DOHH2 (cell line): ENCODE results near the gene PDE3B.

Experiments
- H3F3A ChIP-seq: fragments of 200-600 bp; sonication (generic), shearing (Covaris generic); 2 replicates; pipeline ENCODE4 v1.6.0; 2016; ENCODE audit warnings: antibody characterized with exemption, mild to moderate bottlenecking; ENCODE audit not compliant: control insufficient read depth, insufficient read depth
- H3K27ac ChIP-seq: fragments of 200-600 bp; sonication (generic); 2 replicates; pipeline ENCODE4 v1.5.1; 2014; ENCODE audit warnings: low read depth, mild to moderate bottlenecking, low read length, moderate library complexity
- H3K27me3 ChIP-seq: fragments of 200-600 bp; sonication (generic); 2 replicates; pipeline ENCODE4 v1.6.1; 2014; ENCODE audit warnings: mild to moderate bottlenecking, low read length, mixed read lengths; ENCODE audit not compliant: control insufficient read depth
- H3K36me3 ChIP-seq: fragments of 200-600 bp; sonication (generic); 2 replicates; pipeline ENCODE4 v1.6.1; 2014; ENCODE audit warnings: mild to moderate bottlenecking, low read length, moderate library complexity, mixed read lengths; ENCODE audit not compliant: control insufficient read depth
- H3K4me1 ChIP-seq: fragments of 200-600 bp; sonication (generic); 2 replicates; pipeline ENCODE4 v1.6.1; 2014; ENCODE audit warnings: mild to moderate bottlenecking, low read length, mixed read lengths; ENCODE audit not compliant: control insufficient read depth
- H3K4me2 ChIP-seq: fragments of 200-600 bp; sonication (generic); 2 replicates; pipeline ENCODE4 v1.6.0; 2014; ENCODE audit warnings: mild to moderate bottlenecking, low read length, moderate library complexity
- H3K4me3 ChIP-seq: fragments of 200-600 bp; sonication (generic); 2 replicates; pipeline ENCODE4 v1.5.1; 2014; ENCODE audit warnings: mild to moderate bottlenecking, low read length, mixed read lengths
- H3K79me2 ChIP-seq: fragments of 200-600 bp; sonication (generic); 2 replicates; pipeline ENCODE4 v1.6.1; 2014; ENCODE audit warnings: mild to moderate bottlenecking, low read length, mixed read lengths; ENCODE audit not compliant: control insufficient read depth
- H3K9me2 ChIP-seq: fragments of 200-600 bp; sonication (generic); replicated peaks from 2 replicates; pipeline ENCODE4 v1.6.1; 2014; ENCODE audit warnings: mild to moderate bottlenecking, low read length, mixed read lengths; ENCODE audit not compliant: control insufficient read depth
- H3K9me3 ChIP-seq: fragments of 200-600 bp; sonication (generic); 2 replicates; pipeline ENCODE4 v1.6.1; 2014; ENCODE audit warnings: antibody characterized with exemption, low read length, mixed read lengths; ENCODE audit not compliant: control insufficient read depth, insufficient read depth
- H4K20me1 ChIP-seq: fragments of 200-600 bp; sonication (generic); 2 replicates; pipeline ENCODE4 v1.6.0; 2014; ENCODE audit warnings: low read depth, mild to moderate bottlenecking, antibody characterized with exemption, low read length, moderate library complexity; ENCODE audit not compliant: control insufficient read depth, insufficient read depth
- CTCF ChIP-seq: fragments of 200-600 bp; sonication (generic); IDR thresholded peaks from one replicate; pipeline ENCODE4 v1.5.1; 2014; ENCODE audit warnings: antibody characterized with exemption, mild to moderate bottlenecking, low read depth, low read length; ENCODE audit not compliant: poor library complexity, severe bottlenecking
- EZH2phosphoT487 ChIP-seq: fragments of 200-600 bp; sonication (generic); IDR thresholded peaks from 2 replicates; pipeline ENCODE4 v1.6.1; 2017; ENCODE audit warnings: borderline replicate concordance, mild to moderate bottlenecking, antibody characterized with exemption, low read length, moderate library complexity, mixed read lengths

The PDE3B gene

GRCh38 chr11:14818779-14819178 is 175.2 kb downstream of the PDE3B start:
- Histone ChIP-seq H3K27ac (no peak overlapping the region), H3K4me3 (no peak overlapping the region), H4K20me1 (no peaks in the 10 kb centered on the region), H3K27me3 (no peaks in the 10 kb centered on the region), H3K4me1 (no peaks in the 10 kb centered on the region), H3K79me2 (no peaks in the 10 kb centered on the region), H3F3A (no peaks in the 10 kb centered on the region), H3K9me3 (peaks cover 5% of the 10 kb centered on the region; the same call in 1 of the 2 replicates), H3K4me2 (no peak overlapping the region), H3K36me3 (no peaks in the 10 kb centered on the region), H3K9me2 (no peaks in the 10 kb centered on the region)
- no peak for TF ChIP-seq CTCF
- TF ChIP-seq EZH2phosphoT487 = no peak

GRCh38 chr11:14819596-14819995 is 176.0 kb downstream of the PDE3B start:
- H3K79me2 ChIP-seq = no peaks in the 10 kb centered on the region
- no peak overlapping the region for H3K4me3 ChIP-seq
- no peaks in the 10 kb centered on the region for H3K4me1 ChIP-seq
- no peaks in the 10 kb centered on the region for H3K36me3 ChIP-seq
- no peaks in the 10 kb centered on the region for H3F3A ChIP-seq
- no peak overlapping the region for H3K4me2 ChIP-seq
- TF ChIP-seq CTCF (no peak), EZH2phosphoT487 (no peak)
- no peak overlapping the region for H3K27ac ChIP-seq
- H3K9me2 ChIP-seq = no peaks in the 10 kb centered on the region
- peaks cover 6% of the 10 kb centered on the region; the same call in 1 of the 2 replicates for H3K9me3 ChIP-seq
- no peaks in the 10 kb centered on the region for H4K20me1 ChIP-seq
- no peaks in the 10 kb centered on the region for H3K27me3 ChIP-seq

- H4K20me1 ChIP-seq = no peaks in the 10 kb centered on the region
- no peaks in the 10 kb centered on the region for H3K36me3 ChIP-seq
- H3K4me2 ChIP-seq = no peak overlapping the region
- no peaks in the 10 kb centered on the region for H3F3A ChIP-seq
- no peaks in the 10 kb centered on the region for H3K79me2 ChIP-seq
- no peaks in the 10 kb centered on the region for H3K27me3 ChIP-seq
- H3K9me3 ChIP-seq = peaks cover 6% of the 10 kb centered on the region; the same call in 1 of the 2 replicates
- H3K27ac ChIP-seq = no peak overlapping the region
- H3K4me1 ChIP-seq = no peaks in the 10 kb centered on the region
- H3K9me2 ChIP-seq = no peaks in the 10 kb centered on the region
- TF ChIP-seq CTCF = no peak
- no peak for TF ChIP-seq EZH2phosphoT487
- H3K4me3 ChIP-seq = no peak overlapping the region
Measured at GRCh38 chr11:14821031-14821430, 177.4 kb downstream of the PDE3B start.
